ENCODE measurements around the gene SEC23B. TPM values are rescaled to one million over a fixed set of nuclear protein-coding genes. Genes with fewer than 3 reads are reported as not detected.
A peak's percentile ranks its signal among the peaks of the same experiment; 100 is the strongest.

SEC23B gene
- 10 to 100 TPM; 21.3 to 74.3 (median 64.2) TPM for total RNA-seq

DNA sequence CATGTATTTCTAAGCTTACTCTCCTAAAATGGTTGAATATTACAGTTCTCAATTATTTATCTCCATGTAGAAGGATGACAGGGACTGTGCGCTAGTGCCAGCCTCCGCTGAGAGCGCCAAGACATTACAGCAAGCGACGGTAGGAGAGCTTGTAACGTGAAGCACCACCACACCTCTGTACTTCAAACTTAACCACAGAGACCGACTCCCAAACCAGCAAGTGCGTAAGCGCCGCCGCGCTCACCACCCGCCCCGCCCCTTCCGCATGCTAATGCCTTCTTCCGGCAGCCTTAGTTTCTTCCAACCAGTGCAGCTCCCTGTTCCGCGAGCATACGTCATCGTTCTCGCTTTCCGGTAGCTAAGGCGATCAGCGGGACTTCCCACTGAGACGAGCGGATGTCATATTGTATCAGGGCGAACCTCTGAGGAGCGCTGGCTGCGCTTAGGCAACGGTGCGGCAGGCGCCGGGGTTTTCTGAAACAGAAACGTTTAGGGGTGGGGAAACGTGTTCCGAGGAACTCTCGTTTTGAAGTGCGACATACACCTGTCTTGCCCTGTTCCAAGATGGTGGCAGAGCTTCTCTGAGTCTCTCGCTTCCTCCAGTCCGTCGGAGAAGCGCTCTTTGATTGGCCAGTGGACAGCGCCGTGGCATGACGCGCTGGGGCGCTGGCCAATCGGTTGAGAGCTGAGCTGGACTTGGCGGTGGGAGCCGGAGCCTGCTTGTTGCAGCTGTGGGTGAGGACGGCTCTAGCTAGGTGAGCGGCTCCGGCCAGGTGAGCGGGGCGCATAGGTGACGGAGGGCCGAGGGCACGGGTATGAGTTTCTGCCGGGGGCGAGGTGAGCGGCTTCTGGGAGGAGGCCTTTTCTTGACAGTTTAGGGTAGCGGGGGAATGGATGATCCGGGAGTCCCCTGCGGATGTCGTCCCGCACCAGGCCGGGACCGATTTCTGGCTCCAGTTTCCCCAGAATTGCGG is at the start of gene SEC23B:
Gene SEC23B (plus strand): TSS at position 723 of the 974 bp plus-strand sequence. CDS start 2,896 bp downstream, outside the sequence.
- TF ChIP-seq POLR2AphosphoS5 (IDR thresholded peaks at IDR 0.05): peak; percentile 84 to 93
- TF ChIP-seq, protein P1, sequence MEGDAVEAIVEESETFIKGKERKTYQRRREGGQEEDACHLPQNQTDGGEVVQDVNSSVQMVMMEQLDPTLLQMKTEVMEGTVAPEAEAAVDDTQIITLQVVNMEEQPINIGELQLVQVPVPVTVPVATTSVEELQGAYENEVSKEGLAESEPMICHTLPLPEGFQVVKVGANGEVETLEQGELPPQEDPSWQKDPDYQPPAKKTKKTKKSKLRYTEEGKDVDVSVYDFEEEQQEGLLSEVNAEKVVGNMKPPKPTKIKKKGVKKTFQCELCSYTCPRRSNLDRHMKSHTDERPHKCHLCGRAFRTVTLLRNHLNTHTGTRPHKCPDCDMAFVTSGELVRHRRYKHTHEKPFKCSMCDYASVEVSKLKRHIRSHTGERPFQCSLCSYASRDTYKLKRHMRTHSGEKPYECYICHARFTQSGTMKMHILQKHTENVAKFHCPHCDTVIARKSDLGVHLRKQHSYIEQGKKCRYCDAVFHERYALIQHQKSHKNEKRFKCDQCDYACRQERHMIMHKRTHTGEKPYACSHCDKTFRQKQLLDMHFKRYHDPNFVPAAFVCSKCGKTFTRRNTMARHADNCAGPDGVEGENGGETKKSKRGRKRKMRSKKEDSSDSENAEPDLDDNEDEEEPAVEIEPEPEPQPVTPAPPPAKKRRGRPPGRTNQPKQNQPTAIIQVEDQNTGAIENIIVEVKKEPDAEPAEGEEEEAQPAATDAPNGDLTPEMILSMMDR (IDR thresholded peaks at IDR 0.05): no peak
- TF ChIP-seq EP300 (IDR thresholded peaks at IDR 0.05): peak in 1 of 4 donors; percentile 57
- peak in 3 of 4 donors; percentile 81 to 91 (median 83) for TF ChIP-seq POLR2A (IDR thresholded peaks at IDR 0.05)
- Histone ChIP-seq H3K27ac (peak within 1 kb of the TSS; percentile 93 to 99 (median 94)), H3K4me1 (peaks cover 13 to 40% (median 22%) of the 10 kb centered on the region in 4 donors), H3K36me3 (peaks cover 0 to 26% (median 4%) of the 10 kb centered on the region in 4 donors), H3K27me3 (no peaks in the 10 kb centered on the region), H3K4me3 (peak within 1 kb of the TSS; percentile 56 to 75 (median 70)), H3K9me3 (no peaks in the 10 kb centered on the region)
- DNase-seq (peak; percentile 98 to 99), ATAC-seq (ENCODE audit: low FRiP score in 2 of 2) (peak; percentile 99)
- 0 to 1% methylated on average over 23 to 60 of the region's 69 CpGs for WGBS, 2 donors

DNA sequence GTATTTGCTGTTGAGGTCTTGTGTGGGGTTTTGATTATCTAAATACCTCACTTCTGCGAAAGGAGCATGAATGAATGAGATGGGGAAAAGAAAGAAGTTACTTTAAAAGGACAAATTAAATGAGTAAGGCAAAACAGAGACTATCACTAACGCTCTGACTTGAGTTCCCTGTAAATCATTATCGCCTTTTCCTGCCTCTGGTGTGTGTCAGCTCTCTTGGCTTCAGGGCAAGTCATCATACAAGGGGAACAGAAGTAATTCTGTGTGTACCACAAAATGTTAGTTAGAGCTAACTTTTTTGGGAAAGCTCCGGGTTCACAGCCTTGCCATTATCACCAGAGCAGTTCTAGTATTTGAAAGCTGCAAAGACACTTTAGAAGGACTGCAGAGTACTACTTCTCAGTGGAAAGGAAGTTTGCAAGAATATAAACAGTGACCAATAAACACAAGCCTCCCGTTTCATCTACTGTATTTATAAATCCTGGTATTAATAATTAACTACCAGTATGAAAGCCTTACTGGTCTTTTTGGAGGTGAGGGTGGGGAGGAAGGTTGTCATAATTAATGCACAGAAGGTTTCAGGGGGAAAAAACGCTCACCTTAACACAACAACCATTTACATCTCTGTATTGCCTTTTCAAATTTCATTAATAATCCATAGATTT is 42.1 kb upstream of the SEC23B start:
- DNase-seq (no peak), ATAC-seq (ENCODE audit: low FRiP score in 2 of 2) (no peak)
- H3K36me3 ChIP-seq: peaks cover 0 to 12% (median 1%) of the 10 kb centered on the region in 4 donors
- 58 to 63% methylated on average over 6 of the region's 6 CpGs for WGBS, 2 donors
- peak overlapping the region in 1 of 4 donors; percentile 96 for H3K4me3 ChIP-seq
- H3K9me3 ChIP-seq: no peaks in the 10 kb centered on the region
- TF ChIP-seq POLR2AphosphoS5 (IDR thresholded peaks at IDR 0.05) (no peak), EP300 (IDR thresholded peaks at IDR 0.05) (no peak), POLR2A (IDR thresholded peaks at IDR 0.05) (no peak)
- TF ChIP-seq, protein P1 (IDR thresholded peaks at IDR 0.05): no peak
- H3K27ac ChIP-seq: no peak overlapping the region
- H3K27me3 ChIP-seq: no peaks in the 10 kb centered on the region
- peaks cover 12 to 20% (median 17%) of the 10 kb centered on the region in 4 donors for H3K4me1 ChIP-seq

GRCh38 chr20:18466574-18466893 is 41.2 kb upstream of the SEC23B start:
- TF ChIP-seq POLR2AphosphoS5 (IDR thresholded peaks at IDR 0.05): no peak
- TF ChIP-seq EP300 (IDR thresholded peaks at IDR 0.05): no peak
- TF ChIP-seq, protein P1 (IDR thresholded peaks at IDR 0.05): no peak
- TF ChIP-seq POLR2A (IDR thresholded peaks at IDR 0.05): no peak
- no peak for DNase-seq
- Histone ChIP-seq H3K9me3 (no peaks in the 10 kb centered on the region), H3K36me3 (peaks cover 0 to 20% (median 6%) of the 10 kb centered on the region in 4 donors), H3K4me1 (peaks cover 12 to 20% (median 17%) of the 10 kb centered on the region in 4 donors), H3K27ac (peak overlapping the region; percentile 79 to 90 (median 84)), H3K27me3 (no peaks in the 10 kb centered on the region), H3K4me3 (peak overlapping the region; percentile 88 to 96 (median 90))
- WGBS, 2 donors: 1 to 2% methylated on average over 15 of the region's 15 CpGs
- peak; percentile 77 to 79 for ATAC-seq (ENCODE audit: low FRiP score in 2 of 2)

DNA sequence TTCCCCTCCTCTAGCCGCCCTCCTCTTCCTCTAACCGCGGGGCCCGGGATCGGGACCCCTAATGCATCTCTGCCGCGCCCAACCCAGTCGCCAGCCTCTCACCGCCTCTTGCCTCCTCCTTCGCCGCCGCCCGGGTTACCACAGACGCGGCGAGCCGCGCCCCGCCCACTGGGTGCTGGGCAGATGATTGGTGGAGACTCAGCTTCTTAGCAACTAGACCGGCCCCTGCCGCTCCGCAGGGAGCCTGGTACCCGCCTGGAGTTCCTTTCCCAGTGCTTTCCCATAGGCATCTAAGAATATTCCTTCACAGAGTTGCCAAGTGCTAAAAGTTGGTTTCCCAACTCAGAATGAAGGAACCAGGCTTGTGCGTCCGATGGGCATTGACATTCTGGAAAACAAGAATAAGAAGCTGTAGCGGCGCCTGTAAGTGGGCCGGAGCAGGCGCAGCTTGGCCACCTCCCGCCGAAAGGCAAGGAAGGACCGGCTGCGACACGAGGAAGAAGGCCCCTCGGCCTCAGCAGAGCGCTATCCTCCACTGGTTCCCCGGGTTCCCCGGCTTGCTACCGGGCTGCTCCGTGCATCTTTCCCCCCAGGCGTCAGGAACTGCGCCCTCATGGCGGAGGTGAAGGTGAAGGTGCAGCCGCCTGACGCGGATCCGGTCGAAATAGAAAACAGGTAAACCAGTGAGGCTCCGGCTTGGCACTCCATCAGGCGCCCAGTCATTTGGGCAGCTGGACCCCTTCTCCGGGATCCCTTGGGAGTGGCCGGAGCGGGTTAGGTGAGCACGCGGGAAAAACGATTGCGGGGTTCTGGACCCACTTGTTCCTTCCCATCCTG is 40.6 kb upstream of the SEC23B start, which contains the start of the genes DZANK1 and POLR3F:
Gene DZANK1 (minus strand): TSS at position 137 of the 837 bp plus-strand sequence. CDS start 1,672 bp downstream, outside the sequence.
Gene POLR3F (plus strand): TSS at position 497 of the 837 bp plus-strand sequence. CDS start 117 bp downstream, at position 614.
- Histone ChIP-seq H3K4me1 (peaks cover 12 to 20% (median 17%) of the 10 kb centered on the region in 4 donors), H3K27ac (peak within 1 kb of the TSS; percentile 79 to 90 (median 84)), H3K36me3 (peaks cover 0 to 24% (median 6%) of the 10 kb centered on the region in 4 donors), H3K9me3 (no peaks in the 10 kb centered on the region), H3K4me3 (peak within 1 kb of the TSS; percentile 88 to 96 (median 90)), H3K27me3 (no peaks in the 10 kb centered on the region)
- WGBS, 2 donors: 0% methylated on average over 8 to 55 of the region's 57 CpGs
- peak in 1 of 4 donors; percentile 54 for TF ChIP-seq EP300 (IDR thresholded peaks at IDR 0.05)
- peak; percentile 60 to 85 for TF ChIP-seq POLR2AphosphoS5 (IDR thresholded peaks at IDR 0.05)
- TF ChIP-seq, protein P1 (IDR thresholded peaks at IDR 0.05): peak in 1 of 6 experiments; percentile 21
- peak in 3 of 4 donors; percentile 34 to 64 (median 49) for TF ChIP-seq POLR2A (IDR thresholded peaks at IDR 0.05)
- ATAC-seq (ENCODE audit: low FRiP score in 2 of 2) (peak; percentile 99 to 100), DNase-seq (peak; percentile 97 to 99)

All from upper lobe of left lung (tissue), 6 donors.